Suprapubic skin (tissue), 4 donors: ENCODE results near the gene FTSJ3. TPM values are rescaled to one million over a fixed set of nuclear protein-coding genes. Genes with fewer than 3 reads are reported as not detected.

Experiments
- DNase-seq, 2 donors: peaks; one replicate each; pipeline ENCODE4 v3.0.0-alpha.2; 2019; ENCODE audit warnings: low spot score in 2 of 2
- H3K27ac ChIP-seq: fragments of 200-600 bp; sonication (generic); one replicate; pipeline ENCODE4 v1.5.1; 2019
- H3K27me3 ChIP-seq: fragments of 200-600 bp; sonication (generic); one replicate; pipeline ENCODE4 v1.5.1; 2019
- H3K36me3 ChIP-seq: fragments of 200-600 bp; sonication (generic); one replicate; pipeline ENCODE4 v1.5.1; 2019
- H3K4me1 ChIP-seq: fragments of 200-600 bp; sonication (generic); one replicate; pipeline ENCODE4 v1.5.1; 2019
- H3K4me3 ChIP-seq: fragments of 200-600 bp; sonication (generic); one replicate; pipeline ENCODE4 v1.5.1; 2019; ENCODE audit warnings: mild to moderate bottlenecking
- H3K9me3 ChIP-seq: fragments of 200-600 bp; sonication (generic); one replicate; pipeline ENCODE4 v1.5.1; 2019
- CTCF ChIP-seq, 2 donors: fragments of 200-600 bp in 1 of 2; fragments of 450-650 bp in 1 of 2; sonication (generic) in 1 of 2; IDR thresholded peaks; one replicate each; pipeline ENCODE4 v1.5.1; 2016 to 2019; ENCODE audit warnings: antibody characterized with exemption in 2 of 2, mild to moderate bottlenecking in 1 of 2, moderate library complexity in 1 of 2
- EP300 ChIP-seq: sonication (generic); formaldehyde crosslinking; IDR thresholded peaks from one replicate; pipeline ENCODE4 v1.6.1; 2017; ENCODE audit warnings: antibody characterized with exemption
- POLR2A ChIP-seq, 2 donors: fragments of 450-650 bp; IDR thresholded peaks; one replicate each; pipeline ENCODE4 v1.6.1; 2017; ENCODE audit warnings: antibody characterized with exemption in 2 of 2, mild to moderate bottlenecking in 2 of 2, moderate library complexity in 2 of 2
- POLR2AphosphoS5 ChIP-seq, 3 donors: sonication (generic); formaldehyde crosslinking; IDR thresholded peaks; one replicate each; pipeline ENCODE4 v1.6.1; 2017; ENCODE audit warnings: antibody characterized with exemption in 3 of 3
- WGBS: methylation state at CpG from one replicate; pipeline ENCODE4 v1.1.5; 2018; 5-methylcytosine and 5-hydroxymethylcytosine counted together
- total RNA-seq, 4 donors: library from RNA; depleted of rRNA; stranded (reverse); fragments of >200 nt; gene quantifications; one replicate each; pipeline ENCODE4 v1.1.0, GENCODE V29; 2016

Gene FTSJ3
- total RNA-seq, 4 donors from 2014 or later, result 46.4 to 54.7 (median 48.4) TPM

GRCh38 chr17:63830904-63831491 lies 3.5 kb upstream of the FTSJ3 start:
- TF ChIP-seq CTCF (IDR thresholded peaks at IDR 0.05), result no peak
- no peak for TF ChIP-seq EP300
- TF ChIP-seq POLR2A (IDR thresholded peaks at IDR 0.05), result no peak
- TF ChIP-seq POLR2AphosphoS5 (IDR thresholded peaks at IDR 0.05), result no peak
- H3K27ac ChIP-seq, result no peak overlapping the region
- H3K27me3 ChIP-seq, result no peaks in the 10 kb centered on the region
- whole genome bisulfite sequencing, result 69% methylated on average over 14 of the region's 15 CpGs
- H3K4me3 ChIP-seq, result no peak overlapping the region
- H3K9me3 ChIP-seq, result no peaks in the 10 kb centered on the region
- H3K36me3 ChIP-seq, result peaks cover 70% of the 10 kb centered on the region
- peaks cover 43% of the 10 kb centered on the region for H3K4me1 ChIP-seq
- DNase-seq, result no peak

- Histone ChIP-seq H3K27ac (no peak overlapping the region), H3K4me3 (no peak overlapping the region), H3K9me3 (no peaks in the 10 kb centered on the region), H3K36me3 (peaks cover 67% of the 10 kb centered on the region), H3K4me1 (peaks cover 43% of the 10 kb centered on the region), H3K27me3 (no peaks in the 10 kb centered on the region)
- TF ChIP-seq CTCF (IDR thresholded peaks at IDR 0.05) (no peak), POLR2AphosphoS5 (IDR thresholded peaks at IDR 0.05) (no peak), POLR2A (IDR thresholded peaks at IDR 0.05) (no peak), EP300 (no peak)
- no peak for DNase-seq
- WGBS, result 90% methylated on average over 5 of the region's 5 CpGs
Observed at GRCh38 chr17:63830278-63830677, 2.8 kb upstream of the FTSJ3 start.

- H3K27me3 ChIP-seq, result no peaks in the 10 kb centered on the region
- no peaks in the 10 kb centered on the region for H3K9me3 ChIP-seq
- peaks cover 67% of the 10 kb centered on the region for H3K36me3 ChIP-seq
- no peak for DNase-seq
- H3K27ac ChIP-seq, result no peak overlapping the region
- 87% methylated on average over 3 of the region's 3 CpGs for whole genome bisulfite sequencing
- H3K4me3 ChIP-seq, result no peak overlapping the region
- TF ChIP-seq POLR2A (IDR thresholded peaks at IDR 0.05) (no peak), EP300 (no peak), POLR2AphosphoS5 (IDR thresholded peaks at IDR 0.05) (no peak), CTCF (IDR thresholded peaks at IDR 0.05) (no peak)
- H3K4me1 ChIP-seq, result peaks cover 35% of the 10 kb centered on the region
Observed at GRCh38 chr17:63828936-63829335, 1.5 kb upstream of the FTSJ3 start.

GRCh38 chr17:63827801-63828221 lies 348 bp upstream of the FTSJ3 start:
- under 1% methylated on average over 19 of the region's 19 CpGs for WGBS
- TF ChIP-seq CTCF (IDR thresholded peaks at IDR 0.05), result no peak
- no peak for TF ChIP-seq POLR2A (IDR thresholded peaks at IDR 0.05)
- no peak for TF ChIP-seq EP300
- no peak for TF ChIP-seq POLR2AphosphoS5 (IDR thresholded peaks at IDR 0.05)

GRCh38 chr17:63826468-63827001 lies 928 bp downstream of the FTSJ3 start:
- 0% methylated on average over 20 of the region's 31 CpGs for WGBS
- no peak for DNase-seq
- TF ChIP-seq EP300, result no peak
- no peak for TF ChIP-seq POLR2AphosphoS5 (IDR thresholded peaks at IDR 0.05)
- H3K4me1 ChIP-seq, result peaks cover 35% of the 10 kb centered on the region
- peaks cover 67% of the 10 kb centered on the region for H3K36me3 ChIP-seq
- H3K27me3 ChIP-seq, result no peaks in the 10 kb centered on the region
- H3K4me3 ChIP-seq, result peak overlapping the region; percentile 86
- H3K27ac ChIP-seq, result peak overlapping the region; percentile 93
- no peaks in the 10 kb centered on the region for H3K9me3 ChIP-seq

More at GRCh38 chr17:63827801-63828221, 348 bp upstream of the FTSJ3 start:
- H3K4me3 ChIP-seq, result peak overlapping the region; percentile 86
- no peaks in the 10 kb centered on the region for H3K27me3 ChIP-seq
- H3K27ac ChIP-seq, result peak overlapping the region; percentile 93
- DNase-seq, result no peak
- peaks cover 35% of the 10 kb centered on the region for H3K4me1 ChIP-seq
- H3K9me3 ChIP-seq, result no peaks in the 10 kb centered on the region
- H3K36me3 ChIP-seq, result peaks cover 67% of the 10 kb centered on the region
